ENCODE measurements around the gene EFHC1.

The EFHC1 gene

GRCh38 chr6:52570291-52570700 is 150.2 kb downstream of the EFHC1 start:
- H3K4me3 ChIP-seq (ENCODE audit: low read depth, low read length) = no peak overlapping the region
- no peak for TF ChIP-seq MAX (IDR thresholded peaks at IDR 0.05; ENCODE audit: low read depth, low read length)
- no peak for TF ChIP-seq MYC (IDR thresholded peaks at IDR 0.05; ENCODE audit: low read depth, low read length)
- TF ChIP-seq, protein P1, sequence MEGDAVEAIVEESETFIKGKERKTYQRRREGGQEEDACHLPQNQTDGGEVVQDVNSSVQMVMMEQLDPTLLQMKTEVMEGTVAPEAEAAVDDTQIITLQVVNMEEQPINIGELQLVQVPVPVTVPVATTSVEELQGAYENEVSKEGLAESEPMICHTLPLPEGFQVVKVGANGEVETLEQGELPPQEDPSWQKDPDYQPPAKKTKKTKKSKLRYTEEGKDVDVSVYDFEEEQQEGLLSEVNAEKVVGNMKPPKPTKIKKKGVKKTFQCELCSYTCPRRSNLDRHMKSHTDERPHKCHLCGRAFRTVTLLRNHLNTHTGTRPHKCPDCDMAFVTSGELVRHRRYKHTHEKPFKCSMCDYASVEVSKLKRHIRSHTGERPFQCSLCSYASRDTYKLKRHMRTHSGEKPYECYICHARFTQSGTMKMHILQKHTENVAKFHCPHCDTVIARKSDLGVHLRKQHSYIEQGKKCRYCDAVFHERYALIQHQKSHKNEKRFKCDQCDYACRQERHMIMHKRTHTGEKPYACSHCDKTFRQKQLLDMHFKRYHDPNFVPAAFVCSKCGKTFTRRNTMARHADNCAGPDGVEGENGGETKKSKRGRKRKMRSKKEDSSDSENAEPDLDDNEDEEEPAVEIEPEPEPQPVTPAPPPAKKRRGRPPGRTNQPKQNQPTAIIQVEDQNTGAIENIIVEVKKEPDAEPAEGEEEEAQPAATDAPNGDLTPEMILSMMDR (IDR thresholded peaks at IDR 0.05; ENCODE audit: low read depth, low read length) = no peak
- no peak for TF ChIP-seq POLR2A (IDR thresholded peaks at IDR 0.05; ENCODE audit: extremely low read depth, insufficient read length)

DNA sequence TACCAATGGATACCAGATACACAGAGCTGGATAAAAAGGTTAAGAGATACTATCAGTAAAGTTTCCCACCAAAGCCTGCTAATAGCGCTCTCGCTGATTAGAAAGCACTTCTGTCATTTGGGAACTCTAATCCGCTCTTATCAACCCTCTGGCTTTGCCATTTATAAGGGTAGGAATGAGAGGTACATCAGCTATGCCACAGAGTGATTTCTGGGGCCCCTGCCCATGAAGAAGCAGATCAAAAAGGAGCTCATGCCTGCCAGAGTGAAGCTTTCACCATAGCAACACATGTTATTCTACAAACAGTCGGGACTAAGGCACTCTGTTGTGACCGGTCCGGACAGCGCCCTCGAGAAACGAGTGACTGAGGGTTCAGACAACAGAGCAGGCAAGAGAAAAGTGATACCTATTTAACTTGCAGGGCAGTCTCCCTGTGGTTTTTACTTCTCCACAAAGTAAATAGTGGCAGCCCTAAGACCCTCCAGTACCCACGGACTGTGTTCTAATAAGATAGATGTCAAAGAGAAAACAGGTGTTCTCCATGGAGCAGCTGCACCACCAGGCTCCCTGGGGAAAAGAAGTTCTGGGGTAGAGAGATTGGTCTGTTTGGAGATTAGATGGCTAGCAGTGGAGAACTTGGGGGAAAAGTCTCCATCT is 151.1 kb downstream of the EFHC1 start:
- DNase-seq (ENCODE audit: low read depth) = no peak
- no peak for TF ChIP-seq MAX (IDR thresholded peaks at IDR 0.05; ENCODE audit: low read depth, low read length)
- no peak for TF ChIP-seq POLR2A (IDR thresholded peaks at IDR 0.05; ENCODE audit: extremely low read depth, insufficient read length)
- TF ChIP-seq MYC (IDR thresholded peaks at IDR 0.05; ENCODE audit: low read depth, low read length) = no peak
- TF ChIP-seq, protein P1 (IDR thresholded peaks at IDR 0.05; ENCODE audit: low read depth, low read length) = no peak
- H3K4me3 ChIP-seq (ENCODE audit: low read depth, low read length) = no peak overlapping the region

More at GRCh38 chr6:52570291-52570700, 150.2 kb downstream of the EFHC1 start:
- no peak for DNase-seq (ENCODE audit: low read depth)

DNA sequence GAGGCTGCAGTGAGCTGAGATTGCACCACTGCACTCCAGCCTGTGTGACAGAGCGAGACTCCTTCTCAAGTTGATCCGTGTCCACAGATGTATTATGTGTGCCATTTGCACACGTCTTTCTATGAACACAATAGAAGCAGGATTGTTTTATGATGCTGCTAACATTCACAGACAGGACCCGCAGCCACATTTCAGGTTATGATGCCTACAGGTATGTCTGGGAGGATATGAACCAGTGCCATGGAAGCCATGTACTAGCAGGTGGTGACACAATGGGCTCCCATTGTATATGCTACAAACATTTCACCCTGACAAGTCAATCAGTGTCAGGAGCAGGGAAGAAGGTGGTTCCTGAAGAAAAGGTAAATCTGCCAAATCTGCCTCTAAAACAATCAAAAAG is 152.4 kb downstream of the EFHC1 start:
- DNase-seq (ENCODE audit: low read depth) = no peak
- H3K4me3 ChIP-seq (ENCODE audit: low read depth, low read length) = no peak overlapping the region
- TF ChIP-seq POLR2A (IDR thresholded peaks at IDR 0.05; ENCODE audit: extremely low read depth, insufficient read length) = no peak
- TF ChIP-seq, protein P1 (IDR thresholded peaks at IDR 0.05; ENCODE audit: low read depth, low read length) = no peak
- no peak for TF ChIP-seq MYC (IDR thresholded peaks at IDR 0.05; ENCODE audit: low read depth, low read length)
- no peak for TF ChIP-seq MAX (IDR thresholded peaks at IDR 0.05; ENCODE audit: low read depth, low read length)

- H3K4me3 ChIP-seq (ENCODE audit: low read depth, low read length) = no peak overlapping the region
- no peak for DNase-seq (ENCODE audit: low read depth)
- TF ChIP-seq MAX (IDR thresholded peaks at IDR 0.05; ENCODE audit: low read depth, low read length) (no peak), POLR2A (IDR thresholded peaks at IDR 0.05; ENCODE audit: extremely low read depth, insufficient read length) (no peak), MYC (IDR thresholded peaks at IDR 0.05; ENCODE audit: low read depth, low read length) (no peak)
- TF ChIP-seq, protein P1 (IDR thresholded peaks at IDR 0.05; ENCODE audit: low read depth, low read length) = no peak
Measured at GRCh38 chr6:52573295-52573694, 153.2 kb downstream of the EFHC1 start.

Measured in NB4 (cell line).